Choroid plexus epithelial cell (primary cell): ENCODE results near the gene ATXN1.

Source experiments
- DNase-seq: peaks from one replicate; pipeline ENCODE4 v3.0.0-alpha.2; 2010; ENCODE audit warnings: low read depth
- H3K4me3 ChIP-seq: 2 replicates; pipeline ENCODE4 v1.5.1; 2011; ENCODE audit warnings: low read depth, mild to moderate bottlenecking, control low read depth, low read length, moderate library complexity
- CTCF ChIP-seq: conservative IDR thresholded peaks from 2 replicates; pipeline ENCODE4 v1.5.1; 2011; ENCODE audit warnings: low read depth, mild to moderate bottlenecking, control low read depth, inconsistent platforms, low read length, moderate library complexity

The ATXN1 gene

GRCh38 chr6:16728513-16729182 is 32.6 kb downstream of the ATXN1 start:
- no peak overlapping the region for H3K4me3 ChIP-seq
- no peak for DNase-seq
- no peak for TF ChIP-seq CTCF

- no peak for TF ChIP-seq CTCF
- DNase-seq = no peak
- no peak overlapping the region for H3K4me3 ChIP-seq
These were observed 33.3 kb downstream of the ATXN1 start for GRCh38 chr6:16727996-16728395.

GRCh38 chr6:16725145-16725864 is 36.0 kb downstream of the ATXN1 start:
- peak; percentile 85 for DNase-seq
- H3K4me3 ChIP-seq = peak overlapping the region; percentile 20
- TF ChIP-seq CTCF = no peak

GRCh38 chr6:16723826-16724225 is 37.4 kb downstream of the ATXN1 start:
- no peak overlapping the region for H3K4me3 ChIP-seq
- DNase-seq = peak; percentile 95
- no peak for TF ChIP-seq CTCF

- H3K4me3 ChIP-seq = no peak overlapping the region
- no peak for DNase-seq
- no peak for TF ChIP-seq CTCF
These were observed 37.9 kb downstream of the ATXN1 start for GRCh38 chr6:16723402-16723801.

- no peak for DNase-seq
- H3K4me3 ChIP-seq = no peak overlapping the region
- no peak for TF ChIP-seq CTCF
These were observed 38.6 kb downstream of the ATXN1 start for GRCh38 chr6:16722630-16723029.

- TF ChIP-seq CTCF = peak; percentile 26
- DNase-seq = peak; percentile 65
- no peak overlapping the region for H3K4me3 ChIP-seq
These were observed 39.3 kb downstream of the ATXN1 start for GRCh38 chr6:16721977-16722376.
